ENCODE data around the gene PYURF.

Gene PYURF, protein sequence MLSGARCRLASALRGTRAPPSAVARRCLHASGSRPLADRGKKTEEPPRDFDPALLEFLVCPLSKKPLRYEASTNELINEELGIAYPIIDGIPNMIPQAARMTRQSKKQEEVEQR
- 0 reads per million in 4 experiments for total RNA-seq

- DNase-seq = peak; percentile 63
These were observed at the start of gene PYURF for GRCh38 chr4:88523325-88524129. Gene PYURF (minus strand): TSS chr4:88523776. CDS start chr4:88523700, 76 bp downstream.

DNA sequence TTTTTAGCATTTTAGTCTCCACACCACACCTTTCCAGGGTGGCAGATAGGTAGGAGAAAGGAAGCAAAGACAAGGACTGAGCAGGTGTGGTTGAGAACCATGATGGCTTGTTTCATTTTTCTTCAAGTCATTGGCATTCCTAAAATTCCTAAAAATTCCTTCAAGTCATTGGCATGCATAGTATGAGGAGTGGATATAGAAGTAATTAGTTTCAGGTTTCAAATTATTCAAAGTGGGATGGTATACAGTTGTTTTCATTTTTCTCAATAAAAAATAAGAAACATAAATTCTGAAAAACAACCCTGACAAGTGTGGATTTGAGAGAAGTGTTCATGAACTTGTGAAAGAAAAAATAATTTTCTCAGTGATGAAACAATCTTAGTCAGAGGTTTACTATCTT is 46.4 kb upstream of the PYURF start:
- no peak for DNase-seq

- no peak for DNase-seq
These were observed 44.0 kb upstream of the PYURF start for GRCh38 chr4:88567591-88567990.

- no peak for DNase-seq
These were observed 26.2 kb upstream of the PYURF start for GRCh38 chr4:88549815-88550214.

DNA sequence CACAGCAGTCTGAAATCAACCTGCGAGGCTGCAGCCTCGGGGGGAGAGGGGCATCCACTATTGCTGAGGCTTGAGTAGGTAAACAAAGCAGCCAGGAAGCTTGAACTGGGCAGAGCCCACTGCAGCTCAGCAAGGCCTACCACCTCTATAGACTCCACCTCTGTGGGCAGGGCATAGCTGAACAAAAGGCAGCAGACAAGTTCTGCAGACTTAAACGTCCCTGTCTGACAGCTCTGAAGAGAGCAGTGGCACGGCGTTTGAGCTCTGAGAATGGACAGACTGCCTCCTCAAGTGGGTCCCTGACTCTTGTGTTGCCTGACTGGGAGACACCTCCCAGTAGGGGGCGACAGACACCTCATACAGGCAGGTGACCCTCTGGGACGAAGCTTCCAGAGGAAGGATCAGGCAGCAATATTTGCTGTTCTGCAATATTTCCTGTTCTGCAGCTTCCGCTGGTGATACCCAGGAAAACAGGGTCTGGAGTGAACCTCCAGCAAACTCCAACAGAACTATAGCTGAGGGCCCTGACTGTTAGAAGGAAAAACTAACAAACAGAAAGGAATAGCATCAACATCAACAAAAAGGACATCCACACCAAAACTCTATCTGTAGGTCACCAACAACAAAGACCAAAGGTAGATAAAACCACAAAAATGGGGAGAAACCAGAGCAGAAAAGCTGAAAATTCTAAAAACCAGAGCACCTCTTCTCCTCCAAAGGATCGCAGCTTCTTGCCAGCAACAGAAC is 15.9 kb upstream of the PYURF start:
- DNase-seq = peak; percentile 62

- no peak for DNase-seq
These were observed 14.1 kb upstream of the PYURF start for GRCh38 chr4:88537709-88538108.

DNA sequence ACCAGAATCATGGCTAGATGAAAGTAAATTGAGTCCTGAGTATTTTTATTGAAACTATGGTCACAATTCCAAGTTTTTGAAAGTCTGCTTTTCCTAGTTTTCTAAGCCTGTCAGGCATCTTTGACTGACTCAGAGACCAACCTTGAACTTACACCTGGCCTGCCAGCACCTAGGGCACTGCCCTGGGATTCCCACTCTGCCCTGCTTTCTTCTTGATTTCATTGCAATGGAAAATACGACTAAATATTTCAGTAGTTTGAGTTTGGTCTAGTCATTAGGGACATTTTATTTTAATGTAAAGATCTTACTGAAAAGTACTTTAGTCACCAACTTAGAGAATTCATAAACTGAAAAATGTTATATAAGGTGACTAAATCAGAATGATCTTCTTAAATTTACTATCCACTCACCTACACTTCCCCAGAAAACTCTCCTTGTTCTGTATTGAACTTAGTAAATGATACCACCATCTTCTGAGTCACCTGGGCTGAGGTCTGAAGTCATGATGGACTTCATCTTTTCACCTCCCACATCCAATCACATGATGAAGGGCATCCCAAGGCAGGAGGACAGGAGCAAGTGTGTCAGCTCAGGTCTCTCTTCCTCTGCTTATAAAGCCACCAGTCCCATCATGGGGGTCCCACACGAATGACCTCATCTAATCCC is 11.6 kb upstream of the PYURF start:
- DNase-seq = no peak

DNA sequence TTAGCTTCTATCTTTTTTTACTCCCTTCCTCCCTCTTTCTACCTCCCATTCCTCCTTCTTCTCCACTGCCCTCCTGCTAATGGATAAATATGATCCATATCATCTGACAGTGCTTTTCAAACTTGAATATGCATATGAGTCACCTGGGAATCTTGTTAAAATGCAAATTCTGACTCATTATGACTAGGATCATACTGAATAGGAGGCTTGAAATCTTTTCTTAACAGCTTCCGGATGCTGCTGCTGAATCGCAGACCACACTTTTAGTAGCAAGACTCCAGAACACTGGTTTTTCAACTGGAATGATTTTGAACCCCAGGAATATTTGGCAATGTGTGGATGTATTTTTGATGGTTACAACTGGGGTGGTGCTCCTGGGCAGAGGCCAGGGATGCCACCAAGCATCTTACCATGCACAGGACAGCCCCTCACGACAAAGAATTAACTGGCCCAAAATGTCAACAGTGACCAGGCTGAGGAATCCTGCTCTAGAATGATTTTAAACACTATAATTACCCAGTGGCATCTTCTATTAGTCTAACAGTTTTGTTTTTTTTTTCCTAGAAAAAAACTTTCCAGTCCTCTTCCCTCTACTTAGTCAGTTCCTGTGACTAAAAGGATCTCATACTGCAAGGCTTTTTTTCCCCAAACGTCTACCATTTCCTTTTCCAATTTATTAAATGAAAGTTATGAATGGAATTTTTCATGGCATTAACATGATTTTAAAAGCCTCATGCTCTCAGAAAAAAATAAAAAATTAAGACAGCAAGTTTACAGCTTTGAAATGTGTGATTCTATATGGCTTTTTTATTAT is 10.6 kb upstream of the PYURF start:
- DNase-seq = no peak

DNA sequence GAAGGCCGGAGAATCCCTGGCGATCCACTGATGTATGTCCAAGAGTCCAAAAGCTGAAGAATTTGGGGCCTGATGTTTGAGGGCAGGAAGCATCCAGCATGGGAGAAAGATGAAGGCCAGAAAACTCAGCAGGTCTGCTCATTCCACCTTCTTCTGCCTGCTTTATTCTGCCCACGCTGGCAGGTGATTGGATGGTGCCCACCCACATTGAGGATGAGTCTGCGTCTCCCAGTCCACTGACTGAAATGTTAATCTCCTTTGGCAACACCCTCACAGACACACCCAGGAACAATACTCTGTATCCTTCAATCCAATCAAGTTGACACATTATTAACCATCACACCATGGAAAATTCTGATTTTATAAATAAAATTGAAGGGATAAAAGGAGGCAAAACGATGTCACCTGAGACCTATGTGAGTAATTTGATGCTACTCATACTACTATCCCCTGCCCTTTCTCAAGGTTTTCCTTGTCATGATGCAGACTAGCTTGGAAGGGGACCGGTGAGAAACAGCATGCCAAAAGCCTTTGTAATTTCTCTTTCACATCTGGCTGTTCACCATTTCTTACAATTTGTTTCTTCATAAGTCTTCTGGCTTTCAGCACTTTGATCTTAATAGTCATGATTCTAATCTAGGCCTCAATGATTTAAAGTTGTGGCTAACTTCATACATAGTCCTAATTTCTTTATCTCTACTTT is 9.7 kb upstream of the PYURF start:
- DNase-seq = no peak

DNA sequence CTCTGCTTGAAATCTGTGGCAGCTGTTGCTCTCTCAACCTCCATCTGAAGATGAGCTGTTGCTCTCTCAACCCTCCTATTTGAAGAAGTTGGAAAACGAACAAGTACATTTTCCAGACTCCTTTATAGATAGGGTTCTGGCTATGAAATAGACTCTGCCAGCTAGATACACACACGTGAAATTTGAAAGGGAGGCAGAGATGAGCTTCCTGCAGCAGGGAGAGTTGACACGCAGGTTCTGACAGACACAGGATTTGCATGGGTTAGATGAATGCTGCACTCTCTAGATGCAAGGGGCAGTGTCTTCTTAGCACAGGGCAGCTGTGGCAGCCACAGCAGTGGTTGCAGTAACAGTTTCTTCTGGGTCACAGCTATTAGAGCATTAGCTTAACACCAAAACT is 8.0 kb upstream of the PYURF start:
- DNase-seq = no peak

DNA sequence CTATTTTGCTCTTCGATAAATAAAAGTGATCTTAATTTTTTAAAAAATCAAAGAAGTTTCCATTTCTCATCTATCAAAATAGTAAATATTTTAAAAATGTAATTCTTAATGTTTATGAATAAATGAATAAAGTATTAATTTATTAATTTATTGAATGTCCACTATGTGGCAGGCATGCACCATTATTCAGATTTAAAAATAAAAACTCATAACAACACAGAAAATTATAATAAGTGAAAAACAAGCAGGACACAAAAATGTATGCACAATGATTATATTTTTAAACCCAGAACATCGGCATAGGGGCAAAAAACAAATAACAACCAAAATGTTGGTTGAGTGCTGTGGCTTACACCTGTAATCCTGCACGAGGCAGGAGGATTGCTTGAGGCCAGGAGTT is 5.3 kb upstream of the PYURF start:
- no peak for DNase-seq

DNA sequence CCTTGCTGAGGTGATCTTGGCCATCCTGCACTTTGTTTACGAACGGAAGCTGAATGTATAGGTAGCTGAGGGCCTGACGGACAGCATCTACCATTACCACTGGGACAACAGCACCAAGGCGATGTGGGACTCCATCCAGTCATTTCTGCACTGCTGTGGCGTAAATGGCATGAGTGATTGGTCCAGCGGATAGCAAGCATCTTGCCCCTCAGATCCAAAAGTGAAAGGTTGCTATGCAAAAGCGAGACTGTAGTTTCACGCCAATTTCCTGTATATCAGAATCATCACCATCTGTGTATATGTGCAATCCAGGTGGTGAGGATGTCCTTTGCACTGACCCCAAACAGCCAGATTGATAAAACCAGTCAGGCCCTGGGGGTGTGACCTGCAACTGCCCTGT is 4.2 kb upstream of the PYURF start:
- no peak for DNase-seq

- no peak for DNase-seq
These were observed 2.7 kb upstream of the PYURF start for GRCh38 chr4:88526221-88526815.

- DNase-seq = no peak
These were observed 595 bp upstream of the PYURF start for GRCh38 chr4:88524171-88524570.

GRCh38 chr4:88522702-88523324 is 763 bp downstream of the PYURF start:
- DNase-seq = no peak

DNA sequence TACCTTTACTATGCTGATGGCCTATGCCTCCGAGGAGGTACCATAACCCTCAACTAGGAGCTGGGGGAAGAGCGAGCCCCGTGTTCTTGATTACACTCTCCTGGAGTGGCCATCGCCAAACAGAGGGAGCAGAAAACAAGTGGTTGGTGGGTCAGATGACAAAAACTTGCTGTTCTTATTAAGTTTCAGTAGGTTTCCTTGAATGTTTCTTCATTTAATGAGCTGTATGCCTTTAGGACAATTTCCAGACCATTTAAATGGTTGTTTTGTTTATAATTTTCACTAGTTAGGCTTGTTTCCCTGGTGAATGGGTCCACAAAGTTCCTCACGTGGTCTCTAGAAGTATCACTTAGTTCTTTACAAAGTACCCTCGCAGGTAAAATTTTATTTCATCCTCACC is 4.7 kb downstream of the PYURF start:
- no peak for DNase-seq

DNA sequence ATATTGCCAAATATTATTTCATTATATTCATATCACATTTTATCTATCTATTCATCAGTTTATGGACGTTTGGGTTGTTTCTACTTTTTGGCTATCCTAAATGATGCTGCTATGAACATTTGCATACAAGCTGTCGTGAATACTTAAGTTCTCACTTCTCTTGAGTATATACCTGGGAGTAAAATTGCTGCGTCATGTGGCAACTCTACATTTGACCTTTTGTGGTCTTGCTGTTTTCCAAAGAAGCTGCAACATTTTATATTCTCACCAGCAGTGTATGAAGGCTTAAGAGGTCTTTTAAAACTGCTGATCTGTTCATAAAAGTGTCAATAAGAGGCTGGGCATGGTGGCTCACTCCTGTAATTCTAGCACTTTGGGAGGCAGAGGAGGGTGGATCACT is 5.8 kb downstream of the PYURF start:
- DNase-seq = no peak

GRCh38 chr4:88516746-88517145 is 6.8 kb downstream of the PYURF start:
- DNase-seq = no peak

DNA sequence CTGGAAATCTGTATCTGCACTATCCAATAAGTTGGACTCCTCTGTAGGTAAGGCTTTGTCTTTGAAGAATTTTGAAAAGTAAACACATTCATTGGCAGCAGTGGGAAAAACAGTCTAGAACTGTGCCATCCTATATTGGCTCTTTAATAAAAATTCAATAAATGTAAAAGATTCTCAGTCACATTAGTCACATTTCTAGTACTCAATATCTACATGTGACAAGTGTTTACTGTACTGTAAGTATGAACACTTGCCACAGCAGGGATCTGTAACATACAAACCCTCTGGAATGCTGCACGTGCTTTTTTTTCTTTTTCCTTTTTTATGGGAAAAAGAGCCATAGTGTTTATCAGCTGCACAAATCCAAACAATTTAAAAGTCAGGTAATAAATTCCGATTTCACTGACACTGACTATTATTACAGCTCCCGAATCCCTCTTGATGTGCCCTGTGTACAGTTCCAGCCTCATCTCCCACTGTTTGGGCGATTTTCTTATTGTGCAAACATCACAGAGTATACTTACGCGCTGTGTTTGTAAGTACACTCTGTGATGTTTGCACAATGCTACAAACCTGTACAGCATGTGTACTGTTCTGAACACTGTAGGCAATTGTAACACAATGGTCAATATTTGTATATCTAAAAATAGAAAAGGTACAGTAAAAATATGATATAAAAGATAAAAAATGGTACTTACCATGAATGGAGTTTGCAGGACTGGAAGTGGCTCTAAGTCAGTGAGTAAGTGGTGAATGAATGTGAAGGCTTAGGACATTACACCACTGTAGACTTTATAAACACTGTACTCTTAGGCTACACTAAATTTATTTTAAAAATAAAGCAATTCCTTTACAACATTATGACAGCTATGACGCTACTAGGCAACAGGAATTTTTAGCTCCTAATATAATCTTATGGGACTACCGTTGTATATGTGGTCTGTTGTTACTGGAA is 8.7 kb downstream of the PYURF start:
- DNase-seq = no peak

DNA sequence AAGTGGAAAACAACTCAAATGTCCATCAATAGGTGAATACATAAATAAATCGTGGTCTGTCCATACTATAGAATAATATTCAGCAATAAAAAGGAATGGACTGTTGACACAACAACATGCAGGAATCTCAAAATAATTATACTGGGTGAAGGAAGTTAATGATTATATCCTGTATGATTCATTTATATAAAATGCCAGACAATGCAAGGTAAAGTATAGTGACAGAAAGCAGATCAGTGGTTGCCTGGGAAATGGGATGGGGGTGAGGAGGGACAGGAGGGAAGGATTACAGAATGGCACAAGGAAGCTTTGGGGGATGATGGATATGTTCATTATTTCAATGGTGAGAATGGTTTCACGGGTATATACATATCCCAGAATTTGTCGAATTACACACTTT is 12.3 kb downstream of the PYURF start:
- DNase-seq = no peak
